GM12878 (cell line): Measurements from ENCODE around the gene NAP1L4. TPM values are rescaled to one million over a fixed set of nuclear protein-coding genes. Genes with fewer than 3 reads are reported as not detected.

ENCODE experiments used
- ATAC-seq: fragments of 200-7000 bp; cut with Tn5 transposase; 3 replicates; pipeline ENCODE4 v1.9.1; 2020; ENCODE audit warnings: mild to moderate bottlenecking, moderate library complexity
- BruUV-seq: library from RNA; stranded (reverse); fragments of 400-500 nt; replicated peaks from 2 replicates; lab custom pipeline; 2021; lab: Mats Ljungman, UMichigan
- CTCF ChIA-PET: fragments of 300-600 bp; sonication (Branson Sonifier 250); formaldehyde crosslinking; extraction: SDS; loops from one replicate; lab custom pipeline; 2021; ENCODE audit warnings: inconsistent platforms; lab: Yijun Ruan, JAX
- POLR2A ChIA-PET: fragments of 350-600 bp; formaldehyde crosslinking; extraction: SDS; loops from one replicate; lab custom pipeline; 2021; ENCODE audit warnings: inconsistent platforms; lab: Charles Lee
- RAD21 ChIA-PET: fragments of 300-600 bp; sonication (Branson Sonifier 250); formaldehyde crosslinking; loops from one replicate; lab custom pipeline; 2023; ENCODE audit warnings: antibody characterized with exemption; ENCODE audit not compliant: unreplicated experiment; lab: Charles Lee
- SMC1A ChIA-PET: fragments of 300-600 bp; sonication (Branson Sonifier 250); formaldehyde crosslinking; loops from one replicate; lab custom pipeline; 2023; ENCODE audit not compliant: unreplicated experiment, uncharacterized antibody; lab: Charles Lee
- DNase-seq: peaks from one replicate; pipeline ENCODE4 v3.0.0-alpha.2; 2011; ENCODE audit warnings: low read depth, low spot score
- FAIRE-seq: peaks from 3 replicates; lab custom pipeline; 2011; peaks lifted over from hg19 to GRCh38; lab: Jason Lieb, UNC
- H2AFZ ChIP-seq: 2 replicates; pipeline ENCODE4 v1.6.0; 2011; ENCODE audit warnings: low read depth, low read length, control low read depth; ENCODE audit not compliant: control insufficient read depth
- H3K27ac ChIP-seq: 2 replicates; pipeline ENCODE4 v1.5.1; 2011; ENCODE audit warnings: control low read depth; ENCODE audit not compliant: control insufficient read depth, insufficient read depth
- H3K27me3 ChIP-seq, 2 experiments: replicated peaks in 1 of 2; 2 replicates each; pipeline versions ENCODE4 v1.6.0 to v1.6.1; 2011; ENCODE audit warnings: low read length in 1 of 2; ENCODE audit not compliant: control insufficient read depth in 2 of 2, insufficient read depth in 2 of 2
- H3K36me3 ChIP-seq, 2 experiments: 2 replicates each; pipeline ENCODE4 v1.5.1; 2011; ENCODE audit warnings: low read length in 1 of 2; ENCODE audit not compliant: control insufficient read depth in 2 of 2, insufficient read depth in 2 of 2
- H3K4me1 ChIP-seq: 2 replicates; pipeline ENCODE4 v1.6.1; 2011; ENCODE audit warnings: mild to moderate bottlenecking, low read length, moderate library complexity, mixed read lengths; ENCODE audit not compliant: control insufficient read depth, insufficient read depth
- H3K4me2 ChIP-seq: 2 replicates; pipeline ENCODE4 v1.6.0; 2011; ENCODE audit warnings: control low read depth; ENCODE audit not compliant: control insufficient read depth, insufficient read depth
- H3K4me3 ChIP-seq: fragments of 200-600 bp; sonication (generic); 2 replicates; pipeline ENCODE4 v1.5.1; 2016
- H3K79me2 ChIP-seq: 2 replicates; pipeline ENCODE4 v1.6.0; 2011; ENCODE audit warnings: low read length; ENCODE audit not compliant: control insufficient read depth, insufficient read depth
- H3K9ac ChIP-seq: 2 replicates; pipeline ENCODE4 v1.8.0; 2011; ENCODE audit warnings: low read length, control low read depth, mixed read lengths; ENCODE audit not compliant: control insufficient read depth, insufficient read depth
- H3K9me3 ChIP-seq: replicated peaks from 3 replicates; pipeline ENCODE4 v1.5.1; 2011; ENCODE audit warnings: mild to moderate bottlenecking, low read length; ENCODE audit not compliant: control insufficient read depth, insufficient read depth
- H4K20me1 ChIP-seq: 2 replicates; pipeline ENCODE4 v1.6.0; 2011; ENCODE audit not compliant: control insufficient read depth, insufficient read depth
- BMI1 ChIP-seq: fragments of 450-650 bp; IDR thresholded peaks from 2 replicates; pipeline ENCODE4 v1.6.1; 2016; ENCODE audit warnings: mild to moderate bottlenecking, moderate library complexity, borderline replicate concordance
- CBX3 ChIP-seq: fragments of 200-600 bp; sonication (generic); IDR thresholded peaks from 2 replicates; pipeline ENCODE4 v1.6.1; 2016; ENCODE audit warnings: low read depth, borderline replicate concordance
- CBX5 ChIP-seq: sonication (generic); IDR thresholded peaks from 2 replicates; pipeline ENCODE4 v1.6.1; 2016; ENCODE audit warnings: low read depth, moderate library complexity, mild to moderate bottlenecking, inconsistent platforms
- ESRRA ChIP-seq: IDR thresholded peaks from 2 replicates; pipeline ENCODE4 v1.6.1; 2012; ENCODE audit warnings: mild to moderate bottlenecking, low read length, improper control_type of control experiment
- GABPA ChIP-seq: IDR thresholded peaks from 2 replicates; pipeline ENCODE4 v1.6.1; 2014; ENCODE audit warnings: antibody characterized with exemption, low read depth, mild to moderate bottlenecking, inconsistent platforms
- KAT2A ChIP-seq: conservative IDR thresholded peaks from 2 replicates; pipeline ENCODE4 v1.6.1; 2011; ENCODE audit warnings: low read depth, low read length; ENCODE audit not compliant: control insufficient read depth
- MXI1 ChIP-seq: fragments of 150-350 bp; IDR thresholded peaks from 2 replicates; pipeline ENCODE4 v1.6.1; 2011; ENCODE audit warnings: low read depth, mild to moderate bottlenecking, inconsistent platforms, low read length, improper control_type of control experiment
- POLR2A ChIP-seq: IDR thresholded peaks from 2 replicates; pipeline ENCODE4 v1.6.1; 2011; ENCODE audit warnings: low read depth, mild to moderate bottlenecking, low read length
- RBBP5 ChIP-seq: fragments of 200-600 bp; sonication (generic); conservative IDR thresholded peaks from 2 replicates; pipeline ENCODE4 v1.6.1; 2016
- SMARCA5 ChIP-seq: fragments of 450-650 bp; IDR thresholded peaks from 2 replicates; pipeline ENCODE4 v1.6.1; 2017; ENCODE audit warnings: mild to moderate bottlenecking
- SUZ12 ChIP-seq: fragments of 200-600 bp; sonication (generic); IDR thresholded peaks from one replicate; pipeline ENCODE4 v1.6.1; 2018; ENCODE audit warnings: antibody characterized with exemption, mild to moderate bottlenecking; ENCODE audit not compliant: unreplicated experiment
- ZNF207 ChIP-seq: fragments of 450-650 bp; IDR thresholded peaks from 2 replicates; pipeline ENCODE4 v1.6.1; 2014; ENCODE audit warnings: antibody characterized with exemption, mild to moderate bottlenecking, borderline replicate concordance
- ZZZ3 ChIP-seq: IDR thresholded peaks from 2 replicates; pipeline ENCODE4 v1.6.1; 2011; ENCODE audit warnings: low read depth; ENCODE audit not compliant: control insufficient read depth, insufficient read length
- WGBS: methylation state at CpG from one replicate; pipeline ENCODE4 v1.1.6; 2016; ENCODE audit warnings: low lambda C conversion rate; ENCODE audit not compliant: insufficient replicate concordance, insufficient coverage; ENCODE audit errors: missing lambda C conversion rate; 5-methylcytosine and 5-hydroxymethylcytosine counted together
- in situ Hi-C: fragments of 300-500 bp; cut with MboI; formaldehyde crosslinking; loops from 9 replicates; pipeline ENCODE4 v1.14.3; 2018; ENCODE audit warnings: mixed read lengths
- intact Hi-C: fragments of 100-400 bp; cut with micrococcal nuclease; formaldehyde crosslinking; loops from one replicate; pipeline ENCODE4 v1.14.2; 2022; ENCODE audit not compliant: unreplicated experiment
- polyA plus RNA-seq, 11 experiments: library from polyadenylated mRNA; depleted of rRNA in 4 of 11; unstranded in 6 of 11; stranded (reverse) in 5 of 11; fragments of >200 nt; fragmentation: Nextera tagmentation in 4 of 11; fragmentation: Illumina TruSeq in 1 of 11; extraction: Ambion mirVana in 4 of 11; extraction: Trizol in 1 of 11; gene quantifications; 1 replicate in 1 of 11; 2 replicates in 10 of 11; pipeline versions ENCODE4 v1.2.1 to v1.2.3, GENCODE V29; 2011 to 2016; ENCODE audit warnings: inconsistent platforms in 2 of 11, missing spikeins in 2 of 11, low read depth in 1 of 11
- total RNA-seq, 4 experiments: library from RNA; depleted of rRNA in 3 of 4; stranded (reverse); fragments of >200 nt in 3 of 4; fragmentation: Illumina TruSeq in 1 of 4; extraction: Trizol in 1 of 4; gene quantifications; 2 replicates each; pipeline versions ENCODE4 v1.2.1 to v1.2.3, GENCODE V29; 2013 to 2021
- TF ChIP-seq, protein P1 (sequence below): IDR thresholded peaks from 2 replicates; pipeline ENCODE4 v1.6.1; 2012; ENCODE audit warnings: low read depth, low read length, improper control_type of control experiment
- TF ChIP-seq, protein P2 (sequence below): fragments of 450-650 bp; IDR thresholded peaks from 2 replicates; pipeline ENCODE4 v1.6.1; 2017; ENCODE audit warnings: low read depth, mild to moderate bottlenecking, moderate library complexity
- TF ChIP-seq, protein P3 (sequence below): fragments of 450-650 bp; conservative IDR thresholded peaks from 2 replicates; pipeline ENCODE4 v1.6.1; 2017; ENCODE audit warnings: mild to moderate bottlenecking, moderate library complexity
- TF ChIP-seq, protein P4 (sequence below): IDR thresholded peaks from 2 replicates; pipeline ENCODE4 v1.6.1; 2011; ENCODE audit warnings: borderline replicate concordance, low read depth, mild to moderate bottlenecking, moderate library complexity, low read length; ENCODE audit not compliant: insufficient read depth, poor library complexity, severe bottlenecking

The NAP1L4 gene
- total and polyA plus RNA-seq, 10 of the 15 experiments (the other 5 are each of a cell fraction or from before 2014, with no cell fraction given): 24.8 to 198 (median 114) TPM

DNA sequence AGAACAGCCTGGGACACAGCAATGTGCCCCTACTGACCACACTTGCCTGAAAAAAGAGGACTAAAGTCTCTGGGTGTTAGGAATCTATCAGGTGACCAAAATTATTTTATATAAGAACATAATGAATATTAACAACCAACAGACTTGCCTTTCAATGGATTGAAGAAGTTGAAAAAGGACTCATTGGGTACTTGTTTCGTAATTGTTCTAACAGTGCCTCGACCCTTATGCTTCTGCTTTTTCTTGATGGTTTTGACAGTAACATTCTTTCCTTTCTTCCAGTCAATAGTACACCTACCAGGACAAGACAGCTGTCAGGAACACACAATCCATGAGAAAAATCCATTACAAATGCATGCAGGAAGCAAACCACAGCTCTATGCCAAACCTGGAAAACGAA lies 33.9 kb downstream of the NAP1L4 start:
- H3K4me2 ChIP-seq: no peak overlapping the region
- no peak overlapping the region for H2AFZ ChIP-seq
- BruUV-seq: no TSS peak
- no peaks in the 10 kb centered on the region for H3K27me3 ChIP-seq
- SMC1A ChIA-PET: interaction anchor here (1.4 to 1.5 kb wide), 2 partner anchors 14 to 31 kb away, joined by 4 to 5 read pairs; no protein-coding TSS in a partner anchor
- no peaks in the 10 kb centered on the region for H3K9me3 ChIP-seq
- no peak overlapping the region for H3K4me3 ChIP-seq
- RAD21 ChIA-PET: no interaction called here
- intact Hi-C loops: no loop called here
- H3K36me3 ChIP-seq: peaks cover 27 to 61% of the 10 kb centered on the region in 2 experiments
- WGBS: 71% methylated on average over 3 of the region's 3 CpGs
- no peak for FAIRE-seq
- H3K27ac ChIP-seq: no peak overlapping the region
- POLR2A ChIA-PET: no interaction called here
- H4K20me1 ChIP-seq: peaks cover 4% of the 10 kb centered on the region; the same call in 1 of the 2 replicates
- no peak overlapping the region for H3K9ac ChIP-seq
- ATAC-seq: no peak
- no peaks in the 10 kb centered on the region for H3K79me2 ChIP-seq
- no peaks in the 10 kb centered on the region for H3K4me1 ChIP-seq
- DNase-seq: no peak
- CTCF ChIA-PET: interaction anchor here (1.4 to 2.1 kb wide), 2 partner anchors 10 to 133 kb away, joined by 5 to 7 read pairs; no protein-coding TSS in a partner anchor
- in situ Hi-C loops: no loop called here
- TF ChIP-seq ZNF207: no peak
- TF ChIP-seq, protein P1, sequence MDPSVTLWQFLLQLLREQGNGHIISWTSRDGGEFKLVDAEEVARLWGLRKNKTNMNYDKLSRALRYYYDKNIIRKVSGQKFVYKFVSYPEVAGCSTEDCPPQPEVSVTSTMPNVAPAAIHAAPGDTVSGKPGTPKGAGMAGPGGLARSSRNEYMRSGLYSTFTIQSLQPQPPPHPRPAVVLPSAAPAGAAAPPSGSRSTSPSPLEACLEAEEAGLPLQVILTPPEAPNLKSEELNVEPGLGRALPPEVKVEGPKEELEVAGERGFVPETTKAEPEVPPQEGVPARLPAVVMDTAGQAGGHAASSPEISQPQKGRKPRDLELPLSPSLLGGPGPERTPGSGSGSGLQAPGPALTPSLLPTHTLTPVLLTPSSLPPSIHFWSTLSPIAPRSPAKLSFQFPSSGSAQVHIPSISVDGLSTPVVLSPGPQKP: no peak
- TF ChIP-seq ESRRA: no peak
- TF ChIP-seq, protein P2, sequence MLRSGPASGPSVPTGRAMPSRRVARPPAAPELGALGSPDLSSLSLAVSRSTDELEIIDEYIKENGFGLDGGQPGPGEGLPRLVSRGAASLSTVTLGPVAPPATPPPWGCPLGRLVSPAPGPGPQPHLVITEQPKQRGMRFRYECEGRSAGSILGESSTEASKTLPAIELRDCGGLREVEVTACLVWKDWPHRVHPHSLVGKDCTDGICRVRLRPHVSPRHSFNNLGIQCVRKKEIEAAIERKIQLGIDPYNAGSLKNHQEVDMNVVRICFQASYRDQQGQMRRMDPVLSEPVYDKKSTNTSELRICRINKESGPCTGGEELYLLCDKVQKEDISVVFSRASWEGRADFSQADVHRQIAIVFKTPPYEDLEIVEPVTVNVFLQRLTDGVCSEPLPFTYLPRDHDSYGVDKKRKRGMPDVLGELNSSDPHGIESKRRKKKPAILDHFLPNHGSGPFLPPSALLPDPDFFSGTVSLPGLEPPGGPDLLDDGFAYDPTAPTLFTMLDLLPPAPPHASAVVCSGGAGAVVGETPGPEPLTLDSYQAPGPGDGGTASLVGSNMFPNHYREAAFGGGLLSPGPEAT: no peak
- no peak for TF ChIP-seq SMARCA5
- no peak for TF ChIP-seq SUZ12
- TF ChIP-seq, protein P3, sequence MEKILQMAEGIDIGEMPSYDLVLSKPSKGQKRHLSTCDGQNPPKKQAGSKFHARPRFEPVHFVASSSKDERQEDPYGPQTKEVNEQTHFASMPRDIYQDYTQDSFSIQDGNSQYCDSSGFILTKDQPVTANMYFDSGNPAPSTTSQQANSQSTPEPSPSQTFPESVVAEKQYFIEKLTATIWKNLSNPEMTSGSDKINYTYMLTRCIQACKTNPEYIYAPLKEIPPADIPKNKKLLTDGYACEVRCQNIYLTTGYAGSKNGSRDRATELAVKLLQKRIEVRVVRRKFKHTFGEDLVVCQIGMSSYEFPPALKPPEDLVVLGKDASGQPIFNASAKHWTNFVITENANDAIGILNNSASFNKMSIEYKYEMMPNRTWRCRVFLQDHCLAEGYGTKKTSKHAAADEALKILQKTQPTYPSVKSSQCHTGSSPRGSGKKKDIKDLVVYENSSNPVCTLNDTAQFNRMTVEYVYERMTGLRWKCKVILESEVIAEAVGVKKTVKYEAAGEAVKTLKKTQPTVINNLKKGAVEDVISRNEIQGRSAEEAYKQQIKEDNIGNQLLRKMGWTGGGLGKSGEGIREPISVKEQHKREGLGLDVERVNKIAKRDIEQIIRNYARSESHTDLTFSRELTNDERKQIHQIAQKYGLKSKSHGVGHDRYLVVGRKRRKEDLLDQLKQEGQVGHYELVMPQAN: no peak
- no peak for TF ChIP-seq KAT2A
- TF ChIP-seq POLR2A: no peak
- TF ChIP-seq, protein P4, sequence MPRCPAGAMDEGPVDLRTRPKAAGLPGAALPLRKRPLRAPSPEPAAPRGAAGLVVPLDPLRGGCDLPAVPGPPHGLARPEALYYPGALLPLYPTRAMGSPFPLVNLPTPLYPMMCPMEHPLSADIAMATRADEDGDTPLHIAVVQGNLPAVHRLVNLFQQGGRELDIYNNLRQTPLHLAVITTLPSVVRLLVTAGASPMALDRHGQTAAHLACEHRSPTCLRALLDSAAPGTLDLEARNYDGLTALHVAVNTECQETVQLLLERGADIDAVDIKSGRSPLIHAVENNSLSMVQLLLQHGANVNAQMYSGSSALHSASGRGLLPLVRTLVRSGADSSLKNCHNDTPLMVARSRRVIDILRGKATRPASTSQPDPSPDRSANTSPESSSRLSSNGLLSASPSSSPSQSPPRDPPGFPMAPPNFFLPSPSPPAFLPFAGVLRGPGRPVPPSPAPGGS: no peak
- no peak for TF ChIP-seq GABPA
- TF ChIP-seq RBBP5: no peak
- TF ChIP-seq CBX5: no peak
- no peak for TF ChIP-seq CBX3
- TF ChIP-seq ZZZ3: no peak
- TF ChIP-seq BMI1: no peak
- no peak for TF ChIP-seq MXI1
